Small intestine (tissue), 7 donors: ENCODE data around the gene LRRTM4. TPM values are rescaled to one million over a fixed set of nuclear protein-coding genes. Genes with fewer than 3 reads are reported as not detected.

Experiments
- DNase-seq, 2 donors: peaks; one replicate each; pipeline versions ENCODE4 v3.0.0 to v3.0.0-alpha.2; 2013
- FAIRE-seq: peaks from 2 replicates; lab custom pipeline; 2012; peaks lifted over from hg19 to GRCh38; lab: Jason Lieb, UNC
- H3K27ac ChIP-seq, 3 donors: one replicate each; pipeline ENCODE4 v1.5.1; 2013; ENCODE audit warnings: low read length in 2 of 3, mild to moderate bottlenecking in 2 of 3, control low read depth in 1 of 3, inconsistent platforms in 1 of 3, low read depth in 1 of 3, moderate library complexity in 1 of 3
- H3K27me3 ChIP-seq, 3 donors: one replicate each; pipeline ENCODE4 v1.6.1; 2013; ENCODE audit warnings: low read length in 3 of 3, inconsistent platforms in 1 of 3; ENCODE audit not compliant: control insufficient read depth in 3 of 3, insufficient read depth in 3 of 3
- H3K36me3 ChIP-seq, 3 donors: one replicate each; pipeline ENCODE4 v1.6.1; 2013; ENCODE audit warnings: low read length in 3 of 3, inconsistent platforms in 1 of 3, low read depth in 1 of 3, mild to moderate bottlenecking in 1 of 3, moderate library complexity in 1 of 3; ENCODE audit not compliant: control insufficient read depth in 3 of 3, insufficient read depth in 2 of 3
- H3K4me1 ChIP-seq, 3 donors: one replicate each; pipeline ENCODE4 v1.6.1; 2013; ENCODE audit warnings: low read length in 2 of 3, inconsistent platforms in 1 of 3, low read depth in 1 of 3, mild to moderate bottlenecking in 1 of 3, moderate library complexity in 1 of 3; ENCODE audit not compliant: control insufficient read depth in 3 of 3, insufficient read depth in 2 of 3
- H3K4me3 ChIP-seq, 3 donors: one replicate each; pipeline ENCODE4 v1.5.1; 2013; ENCODE audit warnings: low read length in 3 of 3, control low read depth in 1 of 3, inconsistent platforms in 1 of 3, low read depth in 1 of 3, mild to moderate bottlenecking in 1 of 3, moderate library complexity in 1 of 3
- H3K9me3 ChIP-seq, 2 donors: one replicate each; pipeline ENCODE4 v1.6.1; 2013; ENCODE audit warnings: low read depth in 1 of 2, low read length in 1 of 2; ENCODE audit not compliant: control insufficient read depth in 2 of 2, insufficient read depth in 1 of 2
- WGBS, 3 donors: extraction: QIAGEN DNeasy Blood & Tissue Kit; methylation state at CpG; one replicate each; pipeline ENCODE4 v1.1.7; 2013; 5-methylcytosine and 5-hydroxymethylcytosine counted together
- polyA plus RNA-seq, 4 donors: library from polyadenylated mRNA; stranded (reverse) in 3 of 4; unstranded in 1 of 4; fragments of 200-250 nt in 3 of 4; fragments of 120-200 nt in 1 of 4; gene quantifications; one replicate each; pipeline versions ENCODE4 v1.2.1 to v1.2.3, GENCODE V29; 2013
- donor health status: healthy with polysubstance abuse.
- donor health status: control.
- donor health status: control.
- donor health status: Bipolar disorder and iron deficiency.
- donor health status: healthy.

LRRTM4 gene
- polyA plus RNA-seq, 4 donors = 0.07 to 0.09 TPM; not detected in 2

GRCh38 chr2:77007686-77008085 is 514.5 kb downstream of the LRRTM4 start:
- Histone ChIP-seq H3K27ac (no peak overlapping the region), H3K27me3 (no peaks in the 10 kb centered on the region), H3K9me3 (peaks cover 0 to 2% of the 10 kb centered on the region in 2 donors), H3K36me3 (no peaks in the 10 kb centered on the region), H3K4me3 (no peak overlapping the region), H3K4me1 (no peaks in the 10 kb centered on the region)
- 64 to 79% (median 73%) methylated on average over 2 of the region's 2 CpGs for WGBS, 3 donors
- FAIRE-seq = no peak
- DNase-seq = no peak

- 92 to 98% (median 94%) methylated on average over 2 of the region's 2 CpGs for WGBS, 3 donors
Measured at GRCh38 chr2:77005522-77005921, 516.7 kb downstream of the LRRTM4 start.

GRCh38 chr2:77001895-77002294 is 520.3 kb downstream of the LRRTM4 start:
- Histone ChIP-seq H3K4me1 (no peaks in the 10 kb centered on the region), H3K4me3 (no peak overlapping the region), H3K27ac (no peak overlapping the region), H3K27me3 (no peaks in the 10 kb centered on the region), H3K36me3 (no peaks in the 10 kb centered on the region), H3K9me3 (peaks cover 0 to 2% of the 10 kb centered on the region in 2 donors)
- FAIRE-seq = no peak
- WGBS, 3 donors = 75 to 85% (median 76%) methylated on average over 1 of the region's 1 CpG
- DNase-seq = no peak

More at GRCh38 chr2:77005522-77005921, 516.7 kb downstream of the LRRTM4 start:
- no peak for DNase-seq
- Histone ChIP-seq H3K4me1 (no peaks in the 10 kb centered on the region), H3K27me3 (no peaks in the 10 kb centered on the region), H3K4me3 (no peak overlapping the region), H3K36me3 (no peaks in the 10 kb centered on the region), H3K27ac (no peak overlapping the region), H3K9me3 (peaks cover 0 to 2% of the 10 kb centered on the region in 2 donors)
- no peak for FAIRE-seq

- H3K27ac ChIP-seq = no peak overlapping the region
- DNase-seq (no peak), FAIRE-seq (no peak)
- H3K4me3 ChIP-seq = no peak overlapping the region
- no peaks in the 10 kb centered on the region for H3K4me1 ChIP-seq
- WGBS, 3 donors = 12 to 52% (median 15%) methylated on average over 3 of the region's 3 CpGs
- H3K9me3 ChIP-seq = no peaks in the 10 kb centered on the region
- no peaks in the 10 kb centered on the region for H3K27me3 ChIP-seq
- H3K36me3 ChIP-seq = no peaks in the 10 kb centered on the region
Measured at GRCh38 chr2:76998704-76999103, 523.5 kb downstream of the LRRTM4 start.

GRCh38 chr2:76998152-76998551 is 524.0 kb downstream of the LRRTM4 start:
- no peaks in the 10 kb centered on the region for H3K4me1 ChIP-seq
- no peak for FAIRE-seq
- no peaks in the 10 kb centered on the region for H3K36me3 ChIP-seq
- no peak overlapping the region for H3K27ac ChIP-seq
- DNase-seq = no peak
- H3K27me3 ChIP-seq = no peaks in the 10 kb centered on the region
- no peaks in the 10 kb centered on the region for H3K9me3 ChIP-seq
- no peak overlapping the region for H3K4me3 ChIP-seq

- Histone ChIP-seq H3K4me3 (no peak overlapping the region), H3K27ac (no peak overlapping the region), H3K4me1 (no peaks in the 10 kb centered on the region), H3K36me3 (no peaks in the 10 kb centered on the region), H3K27me3 (no peaks in the 10 kb centered on the region), H3K9me3 (no peaks in the 10 kb centered on the region)
- DNase-seq = no peak
- FAIRE-seq = no peak
- WGBS, 3 donors = 79 to 89% (median 85%) methylated on average over 1 of the region's 1 CpG
Measured at GRCh38 chr2:76997296-76997695, 524.9 kb downstream of the LRRTM4 start.

GRCh38 chr2:76985387-76986136 is 536.6 kb downstream of the LRRTM4 start:
- no peak for FAIRE-seq
- Histone ChIP-seq H3K9me3 (no peaks in the 10 kb centered on the region), H3K27me3 (no peaks in the 10 kb centered on the region), H3K36me3 (no peaks in the 10 kb centered on the region), H3K27ac (no peak overlapping the region), H3K4me1 (no peaks in the 10 kb centered on the region), H3K4me3 (no peak overlapping the region)
- WGBS, 3 donors = 39 to 44% (median 40%) methylated on average over 11 of the region's 11 CpGs
- DNase-seq = no peak

GRCh38 chr2:76984359-76984758 is 537.8 kb downstream of the LRRTM4 start:
- FAIRE-seq = no peak
- WGBS, 3 donors = 32 to 78% (median 53%) methylated on average over 2 of the region's 2 CpGs
- Histone ChIP-seq H3K9me3 (no peaks in the 10 kb centered on the region), H3K4me1 (no peaks in the 10 kb centered on the region), H3K27me3 (no peaks in the 10 kb centered on the region), H3K36me3 (no peaks in the 10 kb centered on the region), H3K4me3 (no peak overlapping the region), H3K27ac (no peak overlapping the region)
- DNase-seq = no peak
